GM18858 (cell line): Measurements from ENCODE around the gene GPR21.

Source experiments
- ATAC-seq: cut with Tn5 transposase; IDR thresholded peaks from one replicate; pipeline ENCODE4 v1.9.1; 2021; ENCODE audit not compliant: unreplicated experiment

GPR21 gene

GRCh38 chr9:123033864-123034601 is 566 bp downstream of the GPR21 start:
- no peak for ATAC-seq

- no peak for ATAC-seq
Measured at GRCh38 chr9:123034881-123035510, 1.5 kb downstream of the GPR21 start.

- no peak for ATAC-seq
Measured at GRCh38 chr9:123035791-123036190, 2.3 kb downstream of the GPR21 start.

- no peak for ATAC-seq
Measured at GRCh38 chr9:123036893-123037545, 3.6 kb downstream of the GPR21 start.

- no peak for ATAC-seq
Measured at GRCh38 chr9:123039617-123040219, 6.3 kb downstream of the GPR21 start.

- no peak for ATAC-seq
Measured at GRCh38 chr9:123040801-123041200, 7.3 kb downstream of the GPR21 start.

GRCh38 chr9:123041489-123041888 is 8.0 kb downstream of the GPR21 start:
- ATAC-seq: no peak

GRCh38 chr9:123043081-123043939 is 9.8 kb downstream of the GPR21 start:
- ATAC-seq: no peak

GRCh38 chr9:123044586-123044985 is 11.1 kb downstream of the GPR21 start:
- ATAC-seq: no peak

GRCh38 chr9:123046406-123047195 is 13.1 kb downstream of the GPR21 start:
- no peak for ATAC-seq

GRCh38 chr9:123048748-123049147 is 15.3 kb downstream of the GPR21 start:
- ATAC-seq: no peak

- no peak for ATAC-seq
Measured at GRCh38 chr9:123049589-123050222, 16.2 kb downstream of the GPR21 start.

- no peak for ATAC-seq
Measured at GRCh38 chr9:123053046-123053445, 19.6 kb downstream of the GPR21 start.

GRCh38 chr9:123053711-123054110 is 20.2 kb downstream of the GPR21 start:
- no peak for ATAC-seq

- no peak for ATAC-seq
Measured at GRCh38 chr9:123058834-123059233, 25.4 kb downstream of the GPR21 start.

- ATAC-seq: no peak
Measured at GRCh38 chr9:123059472-123060220, 26.2 kb downstream of the GPR21 start.

GRCh38 chr9:123061216-123061615 is 27.7 kb downstream of the GPR21 start:
- no peak for ATAC-seq

- ATAC-seq: no peak
Measured at GRCh38 chr9:123062351-123063176, 29.1 kb downstream of the GPR21 start.
